CD4-positive, CD25-positive, alpha-beta regulatory T cell (primary cell): ENCODE measurements around the gene SULT4A1. TPM values are rescaled to one million over a fixed set of nuclear protein-coding genes. Genes with fewer than 3 reads are reported as not detected.

Source experiments
- polyA plus RNA-seq, 4 donors: library from polyadenylated mRNA; unstranded; fragments of 300-500 nt; fragmentation: Illumina TruSeq; gene quantifications; one replicate each; pipeline ENCODE4 v1.2.3, GENCODE V29; 2021
- total RNA-seq: library from RNA; stranded (reverse); gene quantifications from one replicate; pipeline ENCODE4 v1.2.3, GENCODE V29; 2022

SULT4A1 gene
- total and polyA plus RNA-seq, 5 donors from 2014 or later: not detected

Other genes with a start within 250 kb of the SULT4A1 start
- not detected for gene EFCAB6, start 50.2 kb downstream of the SULT4A1 start, total RNA-seq
- under 1 TPM in 3 of 4 donors, not detected in 1; 0.18 to 0.77 (median 0.30) TPM for gene EFCAB6, start 50.2 kb downstream of the SULT4A1 start, polyA plus RNA-seq
- gene PNPLA5, start 29.5 kb upstream of the SULT4A1 start, total RNA-seq: not detected
- not detected for gene PNPLA5, start 29.5 kb upstream of the SULT4A1 start, polyA plus RNA-seq
- gene PNPLA3, start 61.3 kb upstream of the SULT4A1 start, total RNA-seq: not detected
- not detected for gene PNPLA3, start 61.3 kb upstream of the SULT4A1 start, polyA plus RNA-seq
- gene SAMM50, start 92.9 kb upstream of the SULT4A1 start, total RNA-seq: 25.1 TPM
- 10 to 100 TPM; 75.3 to 96.4 (median 76.6) TPM for gene SAMM50, start 92.9 kb upstream of the SULT4A1 start, polyA plus RNA-seq
- 20.6 TPM for gene PARVB, start 161.8 kb upstream of the SULT4A1 start, total RNA-seq
- 10 to 100 TPM in 1 of 4 donors, 1 to 10 TPM in 3; 3.7 to 13.8 (median 5.0) TPM for gene PARVB, start 161.8 kb upstream of the SULT4A1 start, polyA plus RNA-seq